Right lobe of liver (tissue), 6 donors: ENCODE results near the gene BCL2L1. TPM values are rescaled to one million over a fixed set of nuclear protein-coding genes. Genes with fewer than 3 reads are reported as not detected.
"Not testable (repeated sequence)": the region's sequence is repeated elsewhere in the genome, so short reads cannot be mapped to it uniquely, and the experiment has no call there.

Experiments
- ATAC-seq, 4 donors: fragments of 200-7000 bp; cut with Tn5 transposase; one replicate each; pipeline ENCODE4 v1.9.1; 2020; ENCODE audit warnings: mild to moderate bottlenecking in 4 of 4, moderate library complexity in 4 of 4
- DNase-seq, 3 donors: peaks; one replicate each; pipeline ENCODE4 v3.0.0-alpha.2; 2020
- H3K27ac ChIP-seq, 3 donors: fragments of 200-600 bp; one replicate each; pipeline ENCODE4 v1.8.0; 2022
- H3K27me3 ChIP-seq, 2 donors: fragments of 200-600 bp; one replicate each; pipeline ENCODE4 v1.8.0; 2022
- H3K36me3 ChIP-seq, 4 donors: fragments of 200-600 bp; sonication (generic) in 1 of 4; one replicate each; pipeline versions ENCODE4 v1.5.1 to v1.8.0; 2017 to 2022; ENCODE audit warnings: control low read depth in 1 of 4
- H3K4me1 ChIP-seq, 4 donors: fragments of 200-600 bp; sonication (generic) in 1 of 4; one replicate each; pipeline versions ENCODE4 v1.5.1 to v1.8.0; 2017 to 2022; ENCODE audit warnings: control low read depth in 1 of 4
- H3K4me3 ChIP-seq, 3 donors: fragments of 200-600 bp; one replicate each; pipeline ENCODE4 v1.8.0; 2022
- H3K9me3 ChIP-seq, 4 donors: fragments of 200-600 bp; sonication (generic) in 1 of 4; one replicate each; pipeline versions ENCODE4 v1.5.1 to v1.8.0; 2017 to 2022; ENCODE audit warnings: control low read depth in 1 of 4
- POLR2A ChIP-seq: fragments of 450-650 bp; IDR thresholded peaks from one replicate; pipeline ENCODE4 v1.6.1; 2017; ENCODE audit warnings: antibody characterized with exemption, mild to moderate bottlenecking
- WGBS: methylation state at CpG from one replicate; pipeline ENCODE4 v1.1.6; 2018; ENCODE audit warnings: low coverage, low lambda C conversion rate; ENCODE audit not compliant: insufficient coverage; ENCODE audit errors: missing lambda C conversion rate; 5-methylcytosine and 5-hydroxymethylcytosine counted together
- intact Hi-C, 2 donors: fragments of 100-400 bp; cut with DNase I; formaldehyde crosslinking; loops; one replicate each; pipeline versions ENCODE4 v1.11.2 to v1.14.1; 2022
- total RNA-seq, 6 experiments: library from RNA; depleted of rRNA in 2 of 6; stranded (reverse); fragments of >200 nt in 2 of 6; fragmentation: NEBNext Ultra II Directional in 3 of 6; extraction: Animal tissue kit (Norgen Biotek cat#: 25700) in 3 of 6; gene quantifications; one replicate each; pipeline versions ENCODE4 v1.1.0 to v1.2.4, GENCODE V29; 2016 to 2023
- TF ChIP-seq, protein P1 (sequence below), 4 donors: fragments of 200-600 bp in 3 of 4; fragments of 450-650 bp in 1 of 4; IDR thresholded peaks; one replicate each; pipeline versions ENCODE4 v1.5.1 to v1.8.0; 2016 to 2022; ENCODE audit warnings: antibody characterized with exemption in 4 of 4, mild to moderate bottlenecking in 2 of 4
- donor health status: DM: no; HTN: yes; CAD: no.
- donor health status: DM: no; HTN: no; CAD: no.
- donor health status: DM: no; HTN: no; CAD: no.
- donor health status: DM: no; HTN: yes; CAD: no.
- donor health status: DM: no; HTN: yes; CAD: no.

BCL2L1 gene
- total RNA-seq, 6 experiments from 2014 or later: 30.5 to 96.1 (median 63.4) TPM

DNA sequence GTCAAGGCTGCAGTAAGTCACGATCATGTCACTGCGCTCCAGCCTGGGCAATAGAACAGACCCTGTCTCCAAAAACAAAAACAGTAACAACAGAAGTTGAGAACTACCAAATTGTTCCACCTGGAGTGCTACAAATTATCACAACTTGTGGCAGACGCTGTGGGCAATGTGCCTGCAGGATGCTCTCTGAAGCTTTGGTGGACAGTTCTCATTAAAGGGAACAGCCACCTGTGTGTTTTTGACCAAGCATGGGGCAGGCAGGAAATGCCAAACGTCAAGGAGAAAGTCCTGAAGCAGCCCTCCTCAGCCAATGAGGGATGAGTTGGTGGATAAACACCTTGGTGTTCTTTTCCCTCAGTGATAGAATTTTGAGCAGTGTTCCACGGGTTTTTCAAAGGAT is 69.1 kb downstream of the BCL2L1 start:
- intact Hi-C loops: no loop called here

DNA sequence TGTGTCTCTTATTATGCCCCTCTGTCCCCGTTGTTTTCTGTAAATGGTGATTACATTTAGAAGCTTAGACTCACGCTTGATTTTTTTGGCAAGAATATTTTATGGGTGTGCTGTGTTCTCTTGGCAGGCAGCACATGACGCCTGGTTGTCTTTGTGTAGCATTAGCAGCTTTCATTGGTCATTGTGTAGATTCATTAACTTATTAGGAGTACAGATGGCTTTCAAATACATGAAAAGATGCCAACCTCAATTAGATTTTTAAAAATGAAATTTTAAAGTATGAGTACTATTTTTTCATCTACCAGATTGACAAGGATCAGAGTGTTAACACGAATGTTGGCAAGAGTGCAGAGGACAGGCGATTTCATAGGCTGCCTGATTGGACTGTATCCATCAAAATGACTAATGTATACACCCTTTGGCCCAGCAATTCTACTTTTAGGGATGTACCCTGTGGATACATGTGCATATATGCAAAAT is 69.7 kb downstream of the BCL2L1 start:
- no peak for ATAC-seq
- Histone ChIP-seq H3K4me1 (no peaks in the 10 kb centered on the region), H3K9me3 (no peaks in the 10 kb centered on the region), H3K27ac (no peak overlapping the region), H3K4me3 (no peak overlapping the region), H3K36me3 (no peaks in the 10 kb centered on the region), H3K27me3 (no peaks in the 10 kb centered on the region)
- 30% methylated on average over 5 of the region's 5 CpGs for WGBS
- TF ChIP-seq POLR2A: no peak
- TF ChIP-seq, protein P1, sequence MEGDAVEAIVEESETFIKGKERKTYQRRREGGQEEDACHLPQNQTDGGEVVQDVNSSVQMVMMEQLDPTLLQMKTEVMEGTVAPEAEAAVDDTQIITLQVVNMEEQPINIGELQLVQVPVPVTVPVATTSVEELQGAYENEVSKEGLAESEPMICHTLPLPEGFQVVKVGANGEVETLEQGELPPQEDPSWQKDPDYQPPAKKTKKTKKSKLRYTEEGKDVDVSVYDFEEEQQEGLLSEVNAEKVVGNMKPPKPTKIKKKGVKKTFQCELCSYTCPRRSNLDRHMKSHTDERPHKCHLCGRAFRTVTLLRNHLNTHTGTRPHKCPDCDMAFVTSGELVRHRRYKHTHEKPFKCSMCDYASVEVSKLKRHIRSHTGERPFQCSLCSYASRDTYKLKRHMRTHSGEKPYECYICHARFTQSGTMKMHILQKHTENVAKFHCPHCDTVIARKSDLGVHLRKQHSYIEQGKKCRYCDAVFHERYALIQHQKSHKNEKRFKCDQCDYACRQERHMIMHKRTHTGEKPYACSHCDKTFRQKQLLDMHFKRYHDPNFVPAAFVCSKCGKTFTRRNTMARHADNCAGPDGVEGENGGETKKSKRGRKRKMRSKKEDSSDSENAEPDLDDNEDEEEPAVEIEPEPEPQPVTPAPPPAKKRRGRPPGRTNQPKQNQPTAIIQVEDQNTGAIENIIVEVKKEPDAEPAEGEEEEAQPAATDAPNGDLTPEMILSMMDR (IDR thresholded peaks at IDR 0.05): no peak
- intact Hi-C loops: no loop called here
- DNase-seq: no peak

More for the DNA sequence above, 69.1 kb downstream of the BCL2L1 start:
- H3K9me3 ChIP-seq: no peaks in the 10 kb centered on the region
- no peak overlapping the region for H3K4me3 ChIP-seq
- no peak for DNase-seq
- ATAC-seq: no peak
- no peaks in the 10 kb centered on the region for H3K27me3 ChIP-seq
- TF ChIP-seq, protein P1 (IDR thresholded peaks at IDR 0.05): no peak
- TF ChIP-seq POLR2A: no peak
- no peaks in the 10 kb centered on the region for H3K4me1 ChIP-seq
- no peaks in the 10 kb centered on the region for H3K36me3 ChIP-seq
- WGBS: 68% methylated on average over 3 of the region's 5 CpGs
- no peak overlapping the region for H3K27ac ChIP-seq

DNA sequence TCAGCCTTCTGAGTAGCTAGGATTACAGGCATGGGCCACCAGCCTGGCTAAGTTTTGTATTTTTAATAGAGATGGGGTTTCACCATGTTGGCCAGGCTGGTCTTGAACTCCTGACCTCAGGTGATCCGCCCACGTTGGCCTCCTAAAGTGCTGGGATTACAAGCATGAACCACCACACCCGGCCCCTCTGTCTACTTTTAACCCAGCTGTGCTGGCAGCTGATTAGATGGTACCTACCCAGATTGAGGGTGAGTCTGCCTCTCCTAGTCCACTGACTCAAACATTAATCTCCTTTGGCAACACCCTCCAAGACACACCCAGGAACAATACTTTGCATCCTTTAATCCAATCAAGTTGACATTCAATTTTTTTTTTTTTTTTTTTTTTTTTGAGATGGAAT is 74.6 kb downstream of the BCL2L1 start:
- WGBS: no CpG with 5 or more reads among the region's 3 CpGs
- ATAC-seq, H3K27me3 ChIP-seq, H3K4me1 ChIP-seq, intact Hi-C loops, H3K27ac ChIP-seq, H3K36me3 ChIP-seq, H3K4me3 ChIP-seq, H3K9me3 ChIP-seq, DNase-seq: not testable (repeated sequence)

DNA sequence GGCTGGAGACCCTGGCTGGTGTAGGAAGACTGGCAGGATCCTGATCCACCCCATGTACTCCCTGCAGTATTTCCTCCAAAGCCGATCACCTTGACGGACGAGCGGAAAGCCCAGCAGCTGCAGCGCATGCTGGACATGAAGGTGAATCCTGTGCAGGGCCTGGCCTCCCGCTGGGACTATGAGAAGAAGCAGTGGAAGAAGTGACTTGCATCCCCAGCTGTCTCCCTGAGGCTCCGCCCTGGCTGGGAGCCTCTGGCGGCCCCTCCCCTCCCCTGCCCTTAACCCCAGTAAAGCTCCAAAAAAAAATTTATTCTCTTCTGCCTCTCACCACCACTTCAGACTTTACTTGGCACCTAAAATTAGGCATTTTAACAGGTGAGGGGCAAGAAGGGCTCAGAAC is 78.0 kb downstream of the BCL2L1 start:
- no peak overlapping the region for H3K4me3 ChIP-seq
- H3K4me1 ChIP-seq: no peaks in the 10 kb centered on the region
- 34% methylated on average over 2 of the region's 8 CpGs for WGBS
- no peak for TF ChIP-seq POLR2A
- TF ChIP-seq, protein P1 (IDR thresholded peaks at IDR 0.05): no peak
- H3K27me3 ChIP-seq: no peaks in the 10 kb centered on the region
- DNase-seq (no peak), ATAC-seq (no peak)
- intact Hi-C loops: no loop called here
- H3K27ac ChIP-seq: no peak overlapping the region
- no peaks in the 10 kb centered on the region for H3K36me3 ChIP-seq
- no peaks in the 10 kb centered on the region for H3K9me3 ChIP-seq

DNA sequence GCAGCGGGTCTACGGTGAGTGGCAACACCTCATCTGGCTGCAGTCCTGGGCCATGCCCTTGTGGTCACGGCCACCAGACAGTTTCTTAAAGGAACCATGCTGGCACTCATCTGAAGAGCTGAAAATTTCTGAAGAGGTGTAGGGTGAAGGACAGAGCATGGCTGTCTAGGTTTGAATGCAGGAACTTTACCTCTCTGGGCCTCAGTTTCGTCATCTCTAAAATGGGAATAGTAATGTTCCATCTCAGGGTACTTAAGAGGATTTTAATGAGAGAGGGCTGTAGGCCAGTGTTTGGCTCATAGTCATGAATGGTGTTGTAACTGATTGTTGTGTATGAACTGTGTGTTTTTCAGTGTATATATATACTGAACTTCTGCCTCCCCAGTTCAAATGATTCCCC is 79.1 kb downstream of the BCL2L1 start:
- Histone ChIP-seq H3K9me3 (no peaks in the 10 kb centered on the region), H3K4me3 (no peak overlapping the region), H3K4me1 (no peaks in the 10 kb centered on the region), H3K27ac (no peak overlapping the region), H3K27me3 (no peaks in the 10 kb centered on the region), H3K36me3 (no peaks in the 10 kb centered on the region)
- DNase-seq (no peak), ATAC-seq (no peak)
- no peak for TF ChIP-seq POLR2A
- TF ChIP-seq, protein P1 (IDR thresholded peaks at IDR 0.05): no peak
- intact Hi-C loops: no loop called here
- no CpG with 5 or more reads among the region's 4 CpGs for WGBS
